Neutrophil (primary cell): Measurements from ENCODE around the gene ELN.

Source experiments
- H3K27ac ChIP-seq: fragments of 200-600 bp; sonication (generic); 2 replicates; pipeline ENCODE4 v1.5.1; 2016; ENCODE audit warnings: mild to moderate bottlenecking, moderate library complexity
- H3K27me3 ChIP-seq: fragments of 200-600 bp; sonication (generic); 2 replicates; pipeline ENCODE4 v1.6.0; 2016; ENCODE audit warnings: mild to moderate bottlenecking
- H3K36me3 ChIP-seq: fragments of 200-600 bp; sonication (generic); 2 replicates; pipeline ENCODE4 v1.5.1; 2017
- H3K4me1 ChIP-seq, 2 experiments: fragments of 200-600 bp in 1 of 2; sonication (generic) in 1 of 2; 1 replicate in 1 of 2; 2 replicates in 1 of 2; pipeline versions ENCODE4 v1.5.1 to v1.6.1; 2013 to 2016; ENCODE audit warnings: low read depth in 1 of 2, low read length in 1 of 2, mild to moderate bottlenecking in 1 of 2, moderate library complexity in 1 of 2; ENCODE audit not compliant: control insufficient read depth in 1 of 2, insufficient read depth in 1 of 2
- H3K4me3 ChIP-seq, 2 experiments: fragments of 200-600 bp in 1 of 2; sonication (generic) in 1 of 2; 1 replicate in 1 of 2; 2 replicates in 1 of 2; pipeline ENCODE4 v1.5.1; 2013 to 2016; ENCODE audit warnings: low read depth in 1 of 2, low read length in 1 of 2, mild to moderate bottlenecking in 1 of 2, moderate library complexity in 1 of 2
- H3K9me3 ChIP-seq: fragments of 200-600 bp; sonication (generic); 2 replicates; pipeline ENCODE4 v1.5.1; 2016
- CTCF ChIP-seq: fragments of 200-600 bp; sonication (generic); IDR thresholded peaks from 2 replicates; pipeline ENCODE4 v1.5.1; 2016; ENCODE audit warnings: antibody characterized with exemption

The ELN gene

GRCh38 chr7:74105992-74106391, 78.0 kb downstream of the ELN start:
- Histone ChIP-seq H3K4me1 (no peaks in the 10 kb centered on the region), H3K36me3 (peaks cover 4% of the 10 kb centered on the region), H3K4me3 (no peak overlapping the region), H3K27me3 (no peaks in the 10 kb centered on the region), H3K9me3 (no peaks in the 10 kb centered on the region), H3K27ac (no peak overlapping the region)
- TF ChIP-seq CTCF, result no peak

GRCh38 chr7:74106846-74107245, 78.9 kb downstream of the ELN start:
- Histone ChIP-seq H3K4me1 (no peaks in the 10 kb centered on the region), H3K27ac (no peak overlapping the region), H3K36me3 (peaks cover 8% of the 10 kb centered on the region), H3K9me3 (no peaks in the 10 kb centered on the region), H3K27me3 (no peaks in the 10 kb centered on the region), H3K4me3 (no peak overlapping the region)
- no peak for TF ChIP-seq CTCF

GRCh38 chr7:74115326-74115725, 87.4 kb downstream of the ELN start:
- peaks cover 8% of the 10 kb centered on the region for H3K36me3 ChIP-seq
- H3K27ac ChIP-seq, result no peak overlapping the region
- no peaks in the 10 kb centered on the region for H3K9me3 ChIP-seq
- H3K4me3 ChIP-seq, result no peak overlapping the region
- H3K4me1 ChIP-seq, result no peaks in the 10 kb centered on the region
- TF ChIP-seq CTCF, result no peak
- no peaks in the 10 kb centered on the region for H3K27me3 ChIP-seq

- Histone ChIP-seq H3K36me3 (peaks cover 18% of the 10 kb centered on the region), H3K4me1 (no peaks in the 10 kb centered on the region), H3K4me3 (no peak overlapping the region), H3K27me3 (no peaks in the 10 kb centered on the region), H3K27ac (no peak overlapping the region), H3K9me3 (no peaks in the 10 kb centered on the region)
- no peak for TF ChIP-seq CTCF
Measured at GRCh38 chr7:74116356-74116755, 88.4 kb downstream of the ELN start.
